Measurements from ENCODE around the gene RDH11. TPM values are rescaled to one million over a fixed set of nuclear protein-coding genes. Genes with fewer than 3 reads are reported as not detected.

RDH11 gene
- total and polyA plus RNA-seq, 10 of the 15 experiments (the other 5 are each of a cell fraction or from before 2014, with no cell fraction given): 49.7 to 161 (median 77.2) TPM

- TF ChIP-seq EGR1 (IDR thresholded peaks at IDR 0.05; ENCODE audit: borderline replicate concordance in 1 of 2, low read depth in 2 of 2, low read length in 2 of 2) (no peak), SMAD1 (IDR thresholded peaks at IDR 0.05; ENCODE audit: low read depth, partially characterized antibody) (no peak)
These were observed 62.0 kb downstream of the RDH11 start (continued) for GRCh38 chr14:67633451-67634147.

- no peaks in the 10 kb centered on the region for H4K20me1 ChIP-seq (ENCODE audit: control insufficient read depth, insufficient read depth)
- H3K4me3 ChIP-seq: no peak overlapping the region
- ChIA-PET CTCF (interaction anchor here (0.8 to 1.6 kb wide), 3 partner anchors 21 to 77 kb away, joined by 3 to 6 read pairs (median 3); no protein-coding TSS in a partner anchor), SMC1A (ENCODE audit: uncharacterized antibody, unreplicated experiment) (interaction anchor here (1.0 to 1.5 kb wide), 5 partner anchors 10 to 74 kb away, joined by 3 to 7 read pairs (median 3); no protein-coding TSS in a partner anchor), POLR2A (interaction anchor here (0.9 kb wide), 1 partner anchor 11 kb away, joined by 5 read pairs; no protein-coding TSS in a partner anchor), RAD21 (ENCODE audit: unreplicated experiment) (interaction anchor here (0.5 kb wide), 1 partner anchor 200 kb away, joined by 3 read pairs; no protein-coding TSS in a partner anchor)
- no peaks in the 10 kb centered on the region for H3K79me2 ChIP-seq (ENCODE audit: control insufficient read depth, insufficient read depth, low read length)
- H3K27me3 ChIP-seq (replicated peaks in 1 of 2; ENCODE audit: control insufficient read depth in 2 of 2, insufficient read depth in 2 of 2, low read length in 1 of 2): no peaks in the 10 kb centered on the region
- WGBS (ENCODE audit: insufficient coverage, insufficient replicate concordance, low lambda C conversion rate, missing lambda C conversion rate): 38% methylated on average over 5 of the region's 5 CpGs
- no peak overlapping the region for H3K27ac ChIP-seq (ENCODE audit: control insufficient read depth, insufficient read depth)
- H2AFZ ChIP-seq (ENCODE audit: control insufficient read depth, low read depth, low read length): no peak overlapping the region
- in situ Hi-C loops (cut with MboI): no loop called here
- BruUV-seq (replicated peaks): no TSS peak
- DNase-seq (ENCODE audit: low read depth, low spot score) (no peak), ATAC-seq (no peak), FAIRE-seq (no peak)
- no peak overlapping the region for H3K4me2 ChIP-seq (ENCODE audit: control insufficient read depth, insufficient read depth)
- no peak overlapping the region for H3K9ac ChIP-seq (ENCODE audit: control insufficient read depth, insufficient read depth, low read length)
- no peaks in the 10 kb centered on the region for H3K4me1 ChIP-seq (ENCODE audit: control insufficient read depth, insufficient read depth, low read length)
- no peaks in the 10 kb centered on the region for H3K9me3 ChIP-seq (replicated peaks; ENCODE audit: control insufficient read depth, insufficient read depth, low read length)
- H3K36me3 ChIP-seq (ENCODE audit: control insufficient read depth in 2 of 2, insufficient read depth in 2 of 2, low read length in 1 of 2): no peaks in the 10 kb centered on the region
- intact Hi-C loops (cut with micrococcal nuclease; ENCODE audit: unreplicated experiment): no loop called here
- TF ChIP-seq BCLAF1 (IDR thresholded peaks at IDR 0.05) (no peak), NFXL1 (IDR thresholded peaks at IDR 0.05; ENCODE audit: borderline replicate concordance) (no peak), NR2C2 (IDR thresholded peaks at IDR 0.05; ENCODE audit: borderline replicate concordance, control insufficient read depth, insufficient read length, low read depth) (no peak), POLR2AphosphoS2 (IDR thresholded peaks at IDR 0.05; ENCODE audit: low read depth, low read length) (no peak), NR2F1 (conservative IDR thresholded peaks at IDR 0.05) (no peak), MTA3 (IDR thresholded peaks at IDR 0.05; ENCODE audit: borderline replicate concordance, low read length) (no peak), ETV6 (conservative IDR thresholded peaks at IDR 0.05 in 1 of 2, IDR thresholded peaks at IDR 0.05 in 1 of 2; ENCODE audit: borderline replicate concordance in 1 of 2, low read depth in 1 of 2) (no peak), MAX (IDR thresholded peaks at IDR 0.05; ENCODE audit: low read depth, low read length) (no peak), SREBF1 (IDR thresholded peaks at IDR 0.05; ENCODE audit: low read length) (no peak), GABPA (IDR thresholded peaks at IDR 0.05; ENCODE audit: low read depth) (no peak), CUX1 (IDR thresholded peaks at IDR 0.05; ENCODE audit: insufficient replicate concordance, low read depth, low read length) (no peak)
These were observed 64.6 kb downstream of the RDH11 start for GRCh38 chr14:67630938-67631337.
